Hepatocyte (in vitro differentiated cells): ENCODE data around the gene SLC1A4. TPM values are rescaled to one million over a fixed set of nuclear protein-coding genes. Genes with fewer than 3 reads are reported as not detected.
A peak's percentile ranks its signal among the peaks of the same experiment; 100 is the strongest.

Experiments used
- DNase-seq: peaks from one replicate; pipeline ENCODE4 v3.0.0-alpha.2; 2016; ENCODE audit warnings: low spot score
- H2AFZ ChIP-seq: fragments of 200-600 bp; sonication (generic); 2 replicates; pipeline ENCODE4 v1.6.0; 2016; ENCODE audit warnings: antibody characterized with exemption, mild to moderate bottlenecking
- H3K27ac ChIP-seq: fragments of 200-600 bp; sonication (generic); 2 replicates; pipeline ENCODE4 v1.5.1; 2016; ENCODE audit warnings: mild to moderate bottlenecking
- H3K27me3 ChIP-seq: fragments of 200-600 bp; sonication (generic); 2 replicates; pipeline ENCODE4 v1.6.1; 2016
- H3K36me3 ChIP-seq: fragments of 200-600 bp; sonication (generic); replicated peaks from 2 replicates; pipeline ENCODE4 v1.5.1; 2016; ENCODE audit warnings: low read depth; ENCODE audit not compliant: insufficient read depth
- H3K4me1 ChIP-seq: fragments of 200-600 bp; sonication (generic); 2 replicates; pipeline ENCODE4 v1.5.1; 2016; ENCODE audit warnings: mild to moderate bottlenecking, moderate library complexity; ENCODE audit not compliant: insufficient read depth
- H3K4me2 ChIP-seq: fragments of 200-600 bp; sonication (generic); 2 replicates; pipeline ENCODE4 v1.6.0; 2016
- H3K4me3 ChIP-seq: fragments of 200-600 bp; sonication (generic); 2 replicates; pipeline ENCODE4 v1.5.1; 2016; ENCODE audit warnings: mild to moderate bottlenecking
- H3K79me2 ChIP-seq: fragments of 200-600 bp; sonication (generic); 2 replicates; pipeline ENCODE4 v1.6.0; 2017; ENCODE audit warnings: mild to moderate bottlenecking
- H3K9me2 ChIP-seq: fragments of 200-600 bp; sonication (generic); replicated peaks from 2 replicates; pipeline ENCODE4 v1.6.0; 2017; ENCODE audit warnings: mild to moderate bottlenecking; ENCODE audit not compliant: insufficient read depth
- H3K9me3 ChIP-seq: fragments of 200-600 bp; sonication (generic); 2 replicates; pipeline ENCODE4 v1.5.1; 2016; ENCODE audit warnings: low read depth, mild to moderate bottlenecking
- H4K20me1 ChIP-seq: fragments of 200-600 bp; sonication (generic); 2 replicates; pipeline ENCODE4 v1.6.0; 2016; ENCODE audit warnings: mild to moderate bottlenecking; ENCODE audit not compliant: insufficient read depth, poor library complexity, severe bottlenecking
- EZH2 ChIP-seq: fragments of 200-600 bp; sonication (generic); IDR thresholded peaks from 2 replicates; pipeline ENCODE4 v1.6.1; 2016; ENCODE audit warnings: antibody characterized with exemption, mild to moderate bottlenecking, borderline replicate concordance
- EZH2phosphoT487 ChIP-seq: fragments of 200-600 bp; sonication (generic); IDR thresholded peaks from one replicate; pipeline ENCODE4 v1.6.1; 2018; ENCODE audit warnings: antibody characterized with exemption, mild to moderate bottlenecking, low read depth, moderate library complexity; ENCODE audit not compliant: unreplicated experiment, severe bottlenecking
- WGBS: methylation state at CpG from one replicate; pipeline ENCODE4 v1.1.6; 2016; ENCODE audit warnings: low lambda C conversion rate; ENCODE audit errors: missing lambda C conversion rate; 5-methylcytosine and 5-hydroxymethylcytosine counted together
- polyA plus RNA-seq: library from polyadenylated mRNA; unstranded; fragments of >200 nt; fragmentation: Nextera tagmentation; extraction: Ambion mirVana; gene quantifications from 2 replicates; pipeline ENCODE4 v1.2.1, GENCODE V29; 2016
- total RNA-seq: library from RNA; depleted of rRNA; stranded (reverse); fragments of >200 nt; gene quantifications from 2 replicates; pipeline ENCODE4 v1.2.3, GENCODE V29; 2014
- TF ChIP-seq, protein P1 (sequence below): fragments of 200-600 bp; sonication (generic); IDR thresholded peaks from 2 replicates; pipeline ENCODE4 v1.5.1; 2016; ENCODE audit warnings: antibody characterized with exemption, mild to moderate bottlenecking; ENCODE audit not compliant: poor library complexity

SLC1A4 gene
- total and polyA plus RNA-seq, 2 experiments from 2014 or later = 14.2 to 17.8 TPM

DNA sequence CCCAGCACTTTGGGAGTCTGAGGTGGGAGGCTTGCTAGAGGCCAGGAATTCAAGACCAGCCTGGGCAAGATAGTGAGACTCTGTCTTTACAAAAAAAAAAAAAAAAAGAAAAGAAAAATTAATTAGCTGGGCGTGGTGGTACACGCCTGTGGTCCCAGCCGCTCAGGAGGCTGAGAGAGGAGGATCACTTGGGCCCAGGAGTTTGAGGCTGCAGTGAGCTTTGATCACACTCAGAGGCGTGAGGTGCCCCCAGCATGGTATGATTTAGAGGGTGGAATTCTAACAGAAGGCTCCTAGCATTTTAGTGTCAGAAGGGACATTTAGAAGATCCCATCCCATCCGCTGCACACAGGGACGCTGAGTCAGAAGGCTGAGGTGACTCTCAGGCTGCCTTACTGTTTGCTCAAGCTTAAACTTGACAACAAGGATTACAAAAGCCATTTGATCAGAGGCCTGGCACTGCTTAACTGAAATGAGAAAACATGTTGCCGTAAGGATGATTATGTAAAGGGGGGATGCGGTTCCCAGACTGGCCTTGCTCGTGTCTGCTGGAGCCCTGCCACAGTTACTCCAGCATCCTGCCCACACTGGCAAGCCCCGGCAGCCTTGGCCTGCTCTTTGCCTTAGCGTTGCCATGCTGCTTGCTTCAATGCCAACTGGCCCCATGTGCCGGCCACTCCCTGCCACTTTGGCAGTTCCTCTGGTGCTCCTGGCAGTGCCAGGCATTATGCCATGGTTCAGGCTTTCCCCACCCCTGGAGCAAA, 45.6 kb upstream of the SLC1A4 start:
- Histone ChIP-seq H2AFZ (no peak overlapping the region), H3K9me2 (no peaks in the 10 kb centered on the region)
- no peak for TF ChIP-seq EZH2
- no peak for TF ChIP-seq EZH2phosphoT487
- TF ChIP-seq, protein P1, sequence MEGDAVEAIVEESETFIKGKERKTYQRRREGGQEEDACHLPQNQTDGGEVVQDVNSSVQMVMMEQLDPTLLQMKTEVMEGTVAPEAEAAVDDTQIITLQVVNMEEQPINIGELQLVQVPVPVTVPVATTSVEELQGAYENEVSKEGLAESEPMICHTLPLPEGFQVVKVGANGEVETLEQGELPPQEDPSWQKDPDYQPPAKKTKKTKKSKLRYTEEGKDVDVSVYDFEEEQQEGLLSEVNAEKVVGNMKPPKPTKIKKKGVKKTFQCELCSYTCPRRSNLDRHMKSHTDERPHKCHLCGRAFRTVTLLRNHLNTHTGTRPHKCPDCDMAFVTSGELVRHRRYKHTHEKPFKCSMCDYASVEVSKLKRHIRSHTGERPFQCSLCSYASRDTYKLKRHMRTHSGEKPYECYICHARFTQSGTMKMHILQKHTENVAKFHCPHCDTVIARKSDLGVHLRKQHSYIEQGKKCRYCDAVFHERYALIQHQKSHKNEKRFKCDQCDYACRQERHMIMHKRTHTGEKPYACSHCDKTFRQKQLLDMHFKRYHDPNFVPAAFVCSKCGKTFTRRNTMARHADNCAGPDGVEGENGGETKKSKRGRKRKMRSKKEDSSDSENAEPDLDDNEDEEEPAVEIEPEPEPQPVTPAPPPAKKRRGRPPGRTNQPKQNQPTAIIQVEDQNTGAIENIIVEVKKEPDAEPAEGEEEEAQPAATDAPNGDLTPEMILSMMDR = no peak

DNA sequence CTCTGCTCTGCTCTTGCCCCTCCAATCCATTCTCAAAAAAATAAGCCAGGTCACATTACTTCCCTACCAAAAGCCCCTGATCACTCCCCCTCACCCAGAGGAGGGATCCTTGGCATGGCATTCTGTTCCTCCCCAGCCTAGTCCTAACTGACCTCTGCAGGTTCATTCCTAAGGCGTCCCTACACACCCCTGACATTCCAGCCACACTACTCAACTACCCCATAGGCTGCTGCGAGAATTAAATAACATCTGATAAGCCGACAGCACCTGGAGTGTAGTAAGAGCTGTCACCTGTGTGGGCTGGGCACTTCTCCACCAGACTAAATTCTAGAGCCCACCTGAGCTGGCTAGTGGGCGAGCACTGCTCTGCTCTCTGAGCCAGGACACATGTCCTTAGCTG, 44.7 kb upstream of the SLC1A4 start:
- Histone ChIP-seq H4K20me1 (no peaks in the 10 kb centered on the region), H3K9me3 (no peaks in the 10 kb centered on the region), H3K27ac (no peak overlapping the region), H3K36me3 (no peaks in the 10 kb centered on the region), H3K27me3 (no peaks in the 10 kb centered on the region), H3K79me2 (no peaks in the 10 kb centered on the region), H2AFZ (no peak overlapping the region), H3K9me2 (no peaks in the 10 kb centered on the region), H3K4me2 (no peak overlapping the region), H3K4me3 (no peak overlapping the region), H3K4me1 (peaks cover 9% of the 10 kb centered on the region)
- no peak for DNase-seq
- TF ChIP-seq EZH2phosphoT487 = no peak
- TF ChIP-seq EZH2 = no peak
- TF ChIP-seq, protein P1 = no peak
- 68% methylated on average over 4 of the region's 4 CpGs for WGBS

More for the DNA sequence above, 45.6 kb upstream of the SLC1A4 start:
- WGBS = 67% methylated on average over 12 of the region's 12 CpGs
- Histone ChIP-seq H3K27me3 (no peaks in the 10 kb centered on the region), H3K4me2 (no peak overlapping the region), H3K36me3 (no peaks in the 10 kb centered on the region), H3K27ac (no peak overlapping the region), H3K4me1 (peaks cover 9% of the 10 kb centered on the region), H3K9me3 (no peaks in the 10 kb centered on the region), H3K4me3 (no peak overlapping the region), H4K20me1 (no peaks in the 10 kb centered on the region), H3K79me2 (no peaks in the 10 kb centered on the region)
- DNase-seq = peak; percentile 28

DNA sequence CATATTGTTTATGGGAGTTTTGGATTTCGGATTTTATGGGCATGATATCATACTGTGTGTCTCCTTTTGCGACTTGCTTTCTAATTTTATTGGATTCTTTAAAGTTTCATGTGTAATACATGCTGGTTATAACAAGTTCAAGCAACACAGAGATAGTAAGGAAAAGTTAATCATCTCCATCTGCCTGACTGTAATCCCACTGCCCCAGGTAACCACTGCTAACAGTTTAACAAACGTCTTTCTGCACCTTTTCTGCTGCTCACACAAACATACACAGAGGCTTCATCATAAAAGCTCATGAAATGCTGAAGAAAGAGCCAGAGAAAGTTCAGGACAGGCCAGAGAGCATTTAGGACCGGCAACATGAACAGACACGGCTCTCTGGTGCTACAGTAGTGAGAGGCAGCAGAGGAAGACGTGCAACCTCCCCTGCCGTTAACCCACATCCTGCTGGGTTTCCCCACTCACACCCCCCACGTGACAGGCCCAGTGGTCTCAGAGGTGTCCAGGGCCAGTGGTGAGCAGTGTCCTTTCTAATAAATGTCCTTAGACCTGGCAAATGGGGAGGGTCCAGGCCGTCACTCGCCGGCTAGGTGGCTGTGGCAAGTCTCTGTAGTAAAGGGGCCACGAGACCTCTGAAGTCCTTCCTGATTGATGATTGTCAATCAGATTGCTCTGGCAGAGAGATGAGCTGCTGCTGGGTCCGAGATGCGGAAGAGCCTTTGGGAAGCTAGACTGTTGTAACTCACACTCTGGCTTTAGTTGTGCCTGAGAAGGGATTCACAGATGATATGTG, 43.0 kb upstream of the SLC1A4 start:
- 53% methylated on average over 14 of the region's 14 CpGs for WGBS
- H3K27ac ChIP-seq = peak overlapping the region; percentile 46

More for the DNA sequence above, 43.0 kb upstream of the SLC1A4 start:
- Histone ChIP-seq H3K36me3 (no peaks in the 10 kb centered on the region), H3K79me2 (no peaks in the 10 kb centered on the region), H3K4me2 (no peak overlapping the region), H2AFZ (no peak overlapping the region), H3K27me3 (no peaks in the 10 kb centered on the region), H4K20me1 (no peaks in the 10 kb centered on the region), H3K4me1 (peaks cover 9% of the 10 kb centered on the region), H3K9me3 (no peaks in the 10 kb centered on the region), H3K9me2 (no peaks in the 10 kb centered on the region), H3K4me3 (no peak overlapping the region)
- TF ChIP-seq, protein P1 = no peak
- TF ChIP-seq EZH2 (no peak), EZH2phosphoT487 (no peak)
- no peak for DNase-seq
